Activated T-helper 1 cell treated with anti-CD3 and anti-CD28 coated beads, Interleukin-12 subunit alpha, Interleukin-12 subunit beta, Interleukin-2, Interleukin-4 antibody, amounts not matched to agents 30 ng/mL and 10 ng/mL and 1 ng/mL, durations not matched to agents 14 hours and 24 hours and 36 hours (primary cell): ENCODE measurements around the gene HHIP. TPM values are rescaled to one million over a fixed set of nuclear protein-coding genes. Genes with fewer than 3 reads are reported as not detected.

Experiments used
- DNase-seq: peaks from one replicate; pipeline ENCODE4 v3.0.0; 2021; ENCODE audit warnings: low spot score
- H3K27ac Mint-ChIP-seq: one replicate; pipeline ENCODE4 v1.8.0; 2021; ENCODE audit warnings: mild to moderate bottlenecking, mixed read lengths
- H3K27me3 Mint-ChIP-seq: one replicate; pipeline ENCODE4 v1.8.0; 2022; ENCODE audit warnings: mild to moderate bottlenecking, moderate library complexity, mixed read lengths; ENCODE audit not compliant: insufficient read depth
- H3K36me3 Mint-ChIP-seq: one replicate; pipeline ENCODE4 v1.8.0; 2021; ENCODE audit warnings: low read depth, mixed read lengths
- H3K4me1 Mint-ChIP-seq: one replicate; pipeline ENCODE4 v1.8.0; 2021; ENCODE audit warnings: low read depth, mixed read lengths
- H3K4me3 Mint-ChIP-seq: one replicate; pipeline ENCODE4 v1.8.0; 2021; ENCODE audit warnings: mild to moderate bottlenecking, moderate library complexity, mixed read lengths
- H3K9me3 Mint-ChIP-seq: one replicate; pipeline ENCODE4 v1.8.0; 2021; ENCODE audit warnings: mixed read lengths
- intact Hi-C: fragments of 100-400 bp; cut with micrococcal nuclease; formaldehyde crosslinking; loops from one replicate; pipeline ENCODE4 v1.15.1; 2024
- total RNA-seq: library from RNA; stranded (reverse); gene quantifications from 2 replicates; pipeline ENCODE4 v1.2.3, GENCODE V29; 2022

Gene HHIP
- total RNA-seq, 1 donor from 2014 or later: not detected

DNA sequence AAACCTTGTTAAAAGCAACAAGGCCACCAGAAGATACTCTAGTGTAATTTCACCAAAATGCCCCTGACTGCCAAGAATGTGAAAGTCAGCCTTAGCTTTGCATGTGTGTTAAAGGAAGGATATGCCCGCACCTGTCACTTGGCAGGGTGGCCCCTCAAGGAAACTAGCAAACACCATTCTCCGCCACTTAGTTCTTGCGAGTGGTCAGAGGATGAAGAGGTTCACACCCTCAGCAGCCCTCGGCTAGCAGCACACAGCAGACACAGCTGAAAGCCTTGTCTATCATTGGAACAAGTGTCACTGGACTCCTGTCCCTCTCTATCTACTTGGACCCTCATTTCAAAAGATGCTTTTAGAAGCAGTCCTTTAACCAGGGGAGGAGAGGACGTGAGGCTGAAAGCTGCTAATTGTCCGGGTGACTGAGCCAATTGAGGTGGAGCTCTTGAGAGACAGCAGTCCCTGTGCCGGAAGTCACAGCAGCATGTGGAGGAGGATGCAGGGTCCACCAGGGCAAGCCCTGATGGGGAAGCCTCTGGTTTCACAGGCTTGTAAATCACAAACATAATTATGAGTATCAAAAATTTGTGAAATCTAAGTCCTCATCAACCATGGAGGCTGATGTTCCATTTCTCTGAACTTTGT lies 18.0 kb downstream of the HHIP start:
- H3K36me3 Mint-ChIP-seq: no peaks in the 10 kb centered on the region
- H3K4me3 Mint-ChIP-seq: no peak overlapping the region
- intact Hi-C loops: no loop called here
- H3K27me3 Mint-ChIP-seq: no peaks in the 10 kb centered on the region
- H3K4me1 Mint-ChIP-seq: no peaks in the 10 kb centered on the region
- H3K9me3 Mint-ChIP-seq: no peaks in the 10 kb centered on the region
- DNase-seq: no peak
- H3K27ac Mint-ChIP-seq: no peak overlapping the region

- Mint-ChIP-seq H3K4me3 (no peak overlapping the region), H3K36me3 (no peaks in the 10 kb centered on the region), H3K9me3 (no peaks in the 10 kb centered on the region), H3K4me1 (no peaks in the 10 kb centered on the region), H3K27me3 (no peaks in the 10 kb centered on the region), H3K27ac (no peak overlapping the region)
- intact Hi-C loops: no loop called here
- DNase-seq: no peak
Observed at GRCh38 chr4:144666539-144667175, 20.7 kb downstream of the HHIP start.

- DNase-seq: no peak
- H3K27ac Mint-ChIP-seq: no peak overlapping the region
- no peaks in the 10 kb centered on the region for H3K36me3 Mint-ChIP-seq
- no peaks in the 10 kb centered on the region for H3K27me3 Mint-ChIP-seq
- no peaks in the 10 kb centered on the region for H3K9me3 Mint-ChIP-seq
- no peak overlapping the region for H3K4me3 Mint-ChIP-seq
- no peaks in the 10 kb centered on the region for H3K4me1 Mint-ChIP-seq
- intact Hi-C loops: no loop called here
Observed at GRCh38 chr4:144667500-144667899, 21.5 kb downstream of the HHIP start.

DNA sequence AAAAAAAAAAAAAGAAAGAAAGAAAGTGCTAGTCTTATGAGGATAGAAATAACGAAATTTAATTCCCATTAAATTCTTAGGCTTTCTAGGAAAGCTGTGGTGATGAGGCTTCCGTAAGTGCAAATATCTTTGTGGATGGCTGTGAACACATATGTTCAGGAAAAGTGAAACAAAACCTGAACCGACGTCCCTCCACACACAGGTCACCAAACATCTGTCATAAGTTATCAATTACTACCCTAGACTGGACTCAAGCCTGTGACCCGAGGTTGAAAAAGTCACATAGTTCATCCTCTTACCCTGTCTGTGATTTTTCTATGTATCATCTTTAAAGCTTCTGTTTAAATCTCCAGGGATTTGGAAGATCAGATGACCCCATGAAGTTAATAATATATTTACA lies 24.8 kb downstream of the HHIP start:
- intact Hi-C loops: no loop called here
- Mint-ChIP-seq H3K4me3 (no peak overlapping the region), H3K27ac (no peak overlapping the region), H3K4me1 (no peaks in the 10 kb centered on the region), H3K27me3 (no peaks in the 10 kb centered on the region), H3K9me3 (no peaks in the 10 kb centered on the region), H3K36me3 (no peaks in the 10 kb centered on the region)
- DNase-seq: no peak

GRCh38 chr4:144674711-144675110 lies 28.8 kb downstream of the HHIP start:
- intact Hi-C loops: no loop called here
- no peak overlapping the region for H3K4me3 Mint-ChIP-seq
- no peak for DNase-seq
- no peaks in the 10 kb centered on the region for H3K9me3 Mint-ChIP-seq
- H3K27me3 Mint-ChIP-seq: no peaks in the 10 kb centered on the region
- H3K36me3 Mint-ChIP-seq: no peaks in the 10 kb centered on the region
- no peak overlapping the region for H3K27ac Mint-ChIP-seq
- no peaks in the 10 kb centered on the region for H3K4me1 Mint-ChIP-seq

GRCh38 chr4:144681806-144682205 lies 35.9 kb downstream of the HHIP start:
- Mint-ChIP-seq H3K27me3 (no peaks in the 10 kb centered on the region), H3K4me1 (no peaks in the 10 kb centered on the region), H3K9me3 (no peaks in the 10 kb centered on the region), H3K4me3 (no peak overlapping the region), H3K36me3 (no peaks in the 10 kb centered on the region), H3K27ac (no peak overlapping the region)
- no peak for DNase-seq
- intact Hi-C loops: no loop called here

DNA sequence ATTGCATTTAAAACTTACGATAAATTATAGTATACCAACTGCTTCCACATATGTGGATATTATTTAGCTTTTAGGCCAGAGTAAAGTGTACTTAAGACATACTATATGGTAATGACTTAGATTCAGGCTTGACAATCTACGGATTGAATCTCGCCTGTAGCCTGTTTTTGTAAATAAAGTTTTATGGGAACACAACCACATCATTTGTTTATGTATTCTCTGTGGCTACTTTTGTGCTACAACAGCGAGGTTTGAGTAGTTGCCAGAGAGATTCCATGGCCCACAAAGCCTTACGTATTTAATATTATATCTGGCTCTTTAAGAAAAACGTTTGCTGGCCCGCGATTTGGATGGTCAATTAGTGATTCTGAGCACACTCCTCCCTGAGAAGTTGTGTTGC lies 37.6 kb downstream of the HHIP start:
- DNase-seq: no peak
- H3K9me3 Mint-ChIP-seq: no peaks in the 10 kb centered on the region
- H3K36me3 Mint-ChIP-seq: no peaks in the 10 kb centered on the region
- H3K27me3 Mint-ChIP-seq: no peaks in the 10 kb centered on the region
- intact Hi-C loops: no loop called here
- H3K4me3 Mint-ChIP-seq: no peak overlapping the region
- H3K27ac Mint-ChIP-seq: no peak overlapping the region
- H3K4me1 Mint-ChIP-seq: no peaks in the 10 kb centered on the region

DNA sequence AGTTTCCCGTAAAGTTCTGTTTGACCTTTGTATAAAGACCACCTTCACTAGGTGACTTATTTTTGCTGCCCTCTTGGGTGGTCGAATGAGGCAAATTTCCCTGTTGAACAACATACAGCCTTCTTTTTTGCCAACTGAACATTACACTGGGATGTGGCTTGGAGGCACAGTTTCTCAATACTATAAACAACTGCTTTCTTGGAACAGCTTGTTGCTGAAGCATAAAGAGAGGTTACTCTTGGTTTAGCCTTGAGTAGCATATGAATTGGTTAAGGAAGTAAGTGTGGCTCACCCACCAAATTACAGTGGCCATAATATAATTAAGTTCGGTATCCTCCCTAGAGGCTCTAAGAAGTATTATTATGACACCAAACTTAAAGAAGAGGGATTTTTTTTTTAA lies 40.0 kb downstream of the HHIP start:
- H3K9me3 Mint-ChIP-seq: no peaks in the 10 kb centered on the region
- no peak for DNase-seq
- H3K27me3 Mint-ChIP-seq: no peaks in the 10 kb centered on the region
- intact Hi-C loops: no loop called here
- no peak overlapping the region for H3K27ac Mint-ChIP-seq
- no peak overlapping the region for H3K4me3 Mint-ChIP-seq
- H3K4me1 Mint-ChIP-seq: no peaks in the 10 kb centered on the region
- no peaks in the 10 kb centered on the region for H3K36me3 Mint-ChIP-seq

DNA sequence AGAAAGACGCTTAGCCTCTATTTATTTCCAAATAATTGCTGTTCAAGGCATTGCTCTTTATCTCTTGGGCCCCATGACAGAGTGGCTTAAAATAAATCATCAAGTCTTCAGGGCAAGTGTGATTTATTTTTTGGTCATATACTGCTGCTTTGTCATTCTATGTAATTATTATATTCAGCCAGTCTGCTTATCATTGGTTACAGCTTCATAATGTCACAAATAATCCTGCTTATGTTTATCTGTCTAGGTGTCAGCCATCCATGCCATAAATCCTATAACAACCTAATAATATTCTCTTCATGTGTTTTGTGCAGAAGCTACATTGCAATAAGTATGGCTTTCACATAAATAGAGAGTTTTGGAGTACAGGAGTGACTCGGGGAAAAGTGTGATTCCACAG lies 41.0 kb downstream of the HHIP start:
- DNase-seq: no peak
- H3K27ac Mint-ChIP-seq: no peak overlapping the region
- intact Hi-C loops: no loop called here
- no peak overlapping the region for H3K4me3 Mint-ChIP-seq
- no peaks in the 10 kb centered on the region for H3K4me1 Mint-ChIP-seq
- H3K36me3 Mint-ChIP-seq: no peaks in the 10 kb centered on the region
- H3K9me3 Mint-ChIP-seq: no peaks in the 10 kb centered on the region
- no peaks in the 10 kb centered on the region for H3K27me3 Mint-ChIP-seq

DNA sequence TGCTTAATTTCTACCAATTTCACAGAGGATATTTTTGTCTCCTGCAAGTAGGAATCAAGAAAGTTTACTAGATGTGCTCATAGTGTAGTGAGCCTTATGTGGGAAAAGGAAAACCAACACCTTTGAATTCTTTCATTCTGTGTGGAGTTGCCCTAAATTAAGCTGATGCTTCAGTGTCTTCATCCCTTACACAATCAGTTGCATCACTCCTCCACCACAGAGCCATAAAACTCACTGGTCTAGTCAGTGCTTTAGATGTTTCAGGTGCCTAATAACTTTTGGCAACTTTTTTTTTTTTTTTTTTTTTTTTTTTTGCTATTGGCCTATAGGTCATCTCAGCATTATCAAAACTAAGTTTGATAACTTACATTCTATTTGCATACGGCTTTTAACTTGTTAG lies 41.5 kb downstream of the HHIP start:
- Mint-ChIP-seq H3K27ac (no peak overlapping the region), H3K4me1 (no peaks in the 10 kb centered on the region), H3K4me3 (no peak overlapping the region), H3K9me3 (no peaks in the 10 kb centered on the region), H3K36me3 (no peaks in the 10 kb centered on the region), H3K27me3 (no peaks in the 10 kb centered on the region)
- intact Hi-C loops: no loop called here
- DNase-seq: no peak

GRCh38 chr4:144688035-144688569 lies 42.1 kb downstream of the HHIP start:
- Mint-ChIP-seq H3K27me3 (no peaks in the 10 kb centered on the region), H3K4me3 (no peak overlapping the region), H3K27ac (no peak overlapping the region), H3K36me3 (no peaks in the 10 kb centered on the region), H3K4me1 (no peaks in the 10 kb centered on the region), H3K9me3 (no peaks in the 10 kb centered on the region)
- intact Hi-C loops: no loop called here
- DNase-seq: no peak

DNA sequence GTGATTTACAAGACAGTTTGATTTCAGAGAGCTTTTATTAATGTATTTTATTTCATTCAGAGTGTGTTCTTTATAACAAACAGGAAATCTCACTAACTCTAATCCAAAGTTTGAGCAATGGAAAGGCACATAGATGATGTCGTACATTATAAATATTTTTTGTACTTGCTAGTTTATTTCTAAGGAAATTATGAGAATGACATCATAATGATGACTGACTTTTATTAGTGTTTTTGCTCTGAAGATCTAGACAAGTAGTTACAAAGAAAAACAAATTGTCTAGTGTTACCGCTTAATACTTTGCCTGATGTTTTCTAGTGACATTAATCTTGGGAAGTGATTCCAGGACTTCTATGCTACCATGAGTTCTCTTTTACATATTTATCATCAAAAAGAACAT lies 43.2 kb downstream of the HHIP start:
- Mint-ChIP-seq H3K9me3 (no peaks in the 10 kb centered on the region), H3K27ac (no peak overlapping the region), H3K4me3 (no peak overlapping the region), H3K36me3 (no peaks in the 10 kb centered on the region), H3K4me1 (no peaks in the 10 kb centered on the region), H3K27me3 (no peaks in the 10 kb centered on the region)
- DNase-seq: no peak
- intact Hi-C loops: no loop called here

- no peaks in the 10 kb centered on the region for H3K27me3 Mint-ChIP-seq
- no peaks in the 10 kb centered on the region for H3K9me3 Mint-ChIP-seq
- no peaks in the 10 kb centered on the region for H3K4me1 Mint-ChIP-seq
- no peak overlapping the region for H3K27ac Mint-ChIP-seq
- no peaks in the 10 kb centered on the region for H3K36me3 Mint-ChIP-seq
- intact Hi-C loops: no loop called here
- H3K4me3 Mint-ChIP-seq: no peak overlapping the region
- no peak for DNase-seq
Observed at GRCh38 chr4:144695721-144696120, 49.8 kb downstream of the HHIP start.

GRCh38 chr4:144696376-144696775 lies 50.4 kb downstream of the HHIP start:
- Mint-ChIP-seq H3K36me3 (no peaks in the 10 kb centered on the region), H3K4me3 (no peak overlapping the region), H3K9me3 (no peaks in the 10 kb centered on the region), H3K4me1 (no peaks in the 10 kb centered on the region), H3K27me3 (no peaks in the 10 kb centered on the region), H3K27ac (no peak overlapping the region)
- intact Hi-C loops: no loop called here
- no peak for DNase-seq
